Measurements from ENCODE around the gene ZNF410.

GRCh38 chr14:73888971-73889370, 2.3 kb downstream of the ZNF410 start:
- TF ChIP-seq NFE2L1 (CRISPR knock-in tag; IDR thresholded peaks at IDR 0.05) (no peak), SP1 (CRISPR knock-in tag; conservative IDR thresholded peaks at IDR 0.05) (no peak), CTCF (IDR thresholded peaks at IDR 0.05) (no peak), MAX (CRISPR knock-in tag; IDR thresholded peaks at IDR 0.05) (no peak), CREB1 (CRISPR knock-in tag; IDR thresholded peaks at IDR 0.05) (no peak), ZBTB43 (CRISPR knock-in tag; IDR thresholded peaks at IDR 0.05) (no peak), E2F4 (CRISPR knock-in tag; IDR thresholded peaks at IDR 0.05; ENCODE audit: borderline replicate concordance, low read depth) (no peak), IRF1 (CRISPR knock-in tag; IDR thresholded peaks at IDR 0.05) (no peak), HMGXB4 (CRISPR knock-in tag; IDR thresholded peaks at IDR 0.05) (no peak), ATF2 (CRISPR knock-in tag; IDR thresholded peaks at IDR 0.05; ENCODE audit: borderline replicate concordance, low read depth) (no peak), ZSCAN18 (CRISPR knock-in tag; IDR thresholded peaks at IDR 0.05) (no peak), EMX1 (CRISPR knock-in tag; IDR thresholded peaks at IDR 0.05) (no peak), AFF4 (CRISPR knock-in tag; IDR thresholded peaks at IDR 0.05; ENCODE audit: borderline replicate concordance) (no peak), E2F5 (CRISPR knock-in tag; IDR thresholded peaks at IDR 0.05) (no peak)

All from WTC11 (cell line).